Activated effector memory CD4-positive, alpha-beta T cell treated with Interleukin-2 at 50 U/mL for 16 hours (primary cell): ENCODE data around the gene WDR75.
"Not testable (repeated sequence)": the region's sequence is repeated elsewhere in the genome, so short reads cannot be mapped to it uniquely, and the experiment has no call there.

Source experiments
- DNase-seq: peaks from one replicate; pipeline ENCODE4 v3.0.0-alpha.2; 2020

Gene WDR75

GRCh38 chr2:189442468-189442867 is 1.2 kb downstream of the WDR75 start:
- no peak for DNase-seq

GRCh38 chr2:189444322-189444721 is 3.0 kb downstream of the WDR75 start:
- no peak for DNase-seq

- DNase-seq = no peak
Measured at GRCh38 chr2:189446780-189447179, 5.5 kb downstream of the WDR75 start.

DNA sequence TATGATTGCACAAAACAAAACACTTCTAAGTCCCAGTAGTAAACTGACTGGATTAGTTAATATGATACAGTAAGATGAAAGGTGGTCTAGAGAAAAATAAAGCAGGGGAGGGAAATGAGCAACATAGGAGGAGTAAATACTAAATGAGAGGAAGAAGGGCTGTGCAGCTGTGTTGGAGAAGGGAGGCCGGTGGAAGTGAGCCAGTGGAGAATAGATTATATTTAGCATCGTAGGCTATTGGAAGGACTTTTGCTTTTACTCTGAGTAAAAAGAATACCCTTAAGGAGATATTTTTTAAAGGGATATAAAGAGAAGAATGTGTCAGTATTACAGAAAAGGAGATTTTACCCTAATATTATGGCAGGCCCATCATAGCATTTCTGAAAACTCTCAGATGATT is 12.7 kb downstream of the WDR75 start:
- no peak for DNase-seq

- no peak for DNase-seq
Measured at GRCh38 chr2:189465076-189465475, 23.8 kb downstream of the WDR75 start.

GRCh38 chr2:189465478-189465877 is 24.2 kb downstream of the WDR75 start:
- no peak for DNase-seq

DNA sequence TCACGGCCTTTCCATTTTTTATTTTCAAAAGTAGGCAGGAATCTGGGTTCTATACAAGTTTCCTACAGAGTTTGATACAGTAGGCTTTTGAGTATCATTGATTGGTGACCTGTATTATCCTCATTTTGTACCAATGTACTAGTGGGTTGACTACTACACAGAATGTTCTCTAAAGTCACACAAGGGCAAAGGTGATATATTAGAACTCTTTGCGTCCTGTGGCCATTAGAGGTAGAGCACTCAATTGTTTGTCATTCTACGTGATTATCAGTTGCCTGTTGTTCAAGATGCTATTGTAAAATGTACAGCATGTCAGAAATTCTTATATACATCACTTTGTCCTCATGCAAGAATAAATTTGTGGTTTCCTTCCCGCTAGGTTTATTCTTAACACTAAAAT is 24.8 kb downstream of the WDR75 start:
- no peak for DNase-seq

- DNase-seq = no peak
Measured at GRCh38 chr2:189466656-189467055, 25.4 kb downstream of the WDR75 start.

GRCh38 chr2:189467160-189467559 is 25.9 kb downstream of the WDR75 start:
- DNase-seq = no peak

DNA sequence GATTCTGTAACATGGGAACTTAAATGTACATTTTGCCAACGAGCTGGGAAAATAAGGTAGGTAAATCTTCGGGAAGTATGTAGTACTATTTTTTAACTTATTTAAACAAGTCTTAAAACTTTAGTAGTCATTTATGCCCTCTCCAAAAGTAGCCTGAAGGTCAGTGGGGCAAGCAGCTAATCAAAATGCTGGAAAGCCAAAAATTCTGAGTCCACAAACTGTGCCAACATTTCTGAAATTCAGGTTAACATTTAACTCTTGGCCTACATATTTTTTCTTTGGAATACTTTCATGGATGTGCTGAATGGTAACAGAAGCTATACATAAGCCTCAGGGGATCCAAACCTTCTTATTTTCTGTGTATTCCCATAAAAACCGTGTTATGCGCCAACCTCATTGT is 26.3 kb downstream of the WDR75 start:
- no peak for DNase-seq

- DNase-seq = no peak
Measured at GRCh38 chr2:189474526-189474925, 33.3 kb downstream of the WDR75 start.

GRCh38 chr2:189477756-189478155 is 36.5 kb downstream of the WDR75 start:
- no peak for DNase-seq

GRCh38 chr2:189478289-189478688 is 37.0 kb downstream of the WDR75 start:
- not testable (repeated sequence) for DNase-seq

DNA sequence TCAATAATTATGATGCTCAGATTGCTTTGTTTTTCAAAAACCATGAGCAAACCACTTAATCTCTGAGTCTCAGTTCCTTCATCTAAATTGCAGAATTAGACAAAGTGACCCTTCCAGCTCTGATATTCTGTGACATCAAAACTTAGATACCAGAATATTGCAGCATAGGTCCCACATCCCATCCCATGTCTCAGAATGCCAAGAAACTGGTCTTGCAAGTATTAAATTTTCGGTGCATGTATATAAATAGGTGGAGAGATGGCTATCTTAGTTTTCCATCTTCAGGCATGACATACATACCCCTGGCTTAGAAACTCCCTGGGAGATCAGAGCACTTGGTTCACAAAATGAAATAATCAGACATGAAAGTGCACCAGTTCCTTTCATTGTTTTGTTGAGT is 39.8 kb downstream of the WDR75 start:
- no peak for DNase-seq

DNA sequence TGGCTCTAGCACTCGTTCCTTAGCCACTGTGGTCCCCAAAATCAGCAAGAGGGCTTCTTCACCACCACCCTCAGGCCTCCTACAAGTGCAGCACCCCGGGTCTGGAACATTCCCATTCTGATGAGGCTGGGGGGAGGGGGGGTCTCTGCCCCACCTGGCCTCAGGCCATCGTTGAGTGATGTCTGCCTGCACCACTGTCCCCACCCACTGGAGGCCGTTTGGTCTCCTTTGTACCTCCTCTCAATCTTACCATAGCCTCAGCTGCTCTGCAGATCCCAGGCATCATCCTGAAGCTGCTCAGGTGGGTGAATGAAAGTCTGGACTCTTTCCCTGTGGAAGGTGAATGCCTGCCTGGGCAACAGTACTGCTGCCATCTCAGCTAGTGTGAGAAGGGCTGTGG is 42.3 kb downstream of the WDR75 start:
- no peak for DNase-seq

- no peak for DNase-seq
Measured at GRCh38 chr2:189483980-189484740, 42.9 kb downstream of the WDR75 start.

- no peak for DNase-seq
Measured at GRCh38 chr2:189485146-189485545, 43.9 kb downstream of the WDR75 start.

DNA sequence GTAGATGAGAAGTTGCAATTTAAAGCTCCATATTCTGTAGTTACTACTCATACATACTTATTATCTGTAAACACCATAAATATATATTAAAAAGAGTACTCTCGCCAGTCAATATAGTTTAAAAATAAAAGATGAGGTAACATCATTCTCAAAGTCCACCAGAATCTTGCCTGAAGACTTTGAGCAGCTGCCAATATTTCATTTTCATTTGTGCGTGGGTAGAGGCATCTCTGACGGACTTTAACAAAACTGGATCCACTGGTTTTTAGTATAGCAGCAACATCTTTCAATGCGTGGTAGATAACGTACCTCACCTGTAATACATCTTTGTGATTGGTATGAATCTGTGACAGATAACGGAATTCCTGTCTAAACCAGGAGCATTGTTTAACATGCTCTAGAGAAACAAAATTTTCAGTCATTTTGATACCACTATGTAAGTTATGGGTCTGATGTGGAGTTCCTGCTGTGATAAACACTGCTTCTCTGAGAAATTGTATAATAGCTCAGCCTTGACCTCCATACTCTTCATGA is 45.0 kb downstream of the WDR75 start:
- no peak for DNase-seq

DNA sequence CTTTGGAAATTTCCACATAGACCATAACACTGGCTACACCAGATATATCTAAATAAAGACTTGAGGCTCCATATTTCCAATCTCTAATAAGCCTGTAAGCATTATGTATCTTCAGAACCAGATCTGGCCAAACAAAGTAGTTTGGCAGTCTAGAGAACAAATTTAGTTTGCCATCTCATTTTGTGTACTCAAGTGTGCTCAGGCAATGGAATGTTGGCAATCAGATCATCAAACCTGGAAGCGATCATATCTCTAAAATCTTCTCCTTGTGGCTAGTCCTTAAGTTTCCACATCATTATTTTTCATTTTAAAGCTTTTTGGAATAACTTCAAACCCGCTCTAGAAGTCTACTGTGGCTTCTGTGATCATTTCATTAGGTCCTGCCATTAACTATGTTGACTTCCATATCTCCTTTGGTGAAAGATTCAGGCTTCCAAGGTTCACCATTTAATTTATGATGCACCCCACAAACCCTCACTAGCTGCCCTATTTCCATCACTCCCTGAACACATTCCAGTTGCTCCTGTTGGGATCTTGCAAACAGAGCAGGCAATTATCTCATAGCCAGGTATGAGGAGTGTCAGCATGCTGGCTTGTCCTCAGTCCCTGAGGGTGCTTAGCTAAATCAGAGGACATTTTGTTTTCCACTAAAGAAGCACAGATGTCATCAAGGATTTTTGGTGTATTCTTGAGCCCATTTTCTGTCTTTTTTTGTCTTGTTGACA is 46.2 kb downstream of the WDR75 start:
- no peak for DNase-seq

GRCh38 chr2:189488008-189488310 is 46.7 kb downstream of the WDR75 start:
- DNase-seq = no peak

- DNase-seq = no peak
Measured at GRCh38 chr2:189492451-189492850, 51.2 kb downstream of the WDR75 start.

- no peak for DNase-seq
Measured at GRCh38 chr2:189498205-189498604, 56.9 kb downstream of the WDR75 start.

GRCh38 chr2:189499137-189499536 is 57.9 kb downstream of the WDR75 start:
- DNase-seq = no peak

DNA sequence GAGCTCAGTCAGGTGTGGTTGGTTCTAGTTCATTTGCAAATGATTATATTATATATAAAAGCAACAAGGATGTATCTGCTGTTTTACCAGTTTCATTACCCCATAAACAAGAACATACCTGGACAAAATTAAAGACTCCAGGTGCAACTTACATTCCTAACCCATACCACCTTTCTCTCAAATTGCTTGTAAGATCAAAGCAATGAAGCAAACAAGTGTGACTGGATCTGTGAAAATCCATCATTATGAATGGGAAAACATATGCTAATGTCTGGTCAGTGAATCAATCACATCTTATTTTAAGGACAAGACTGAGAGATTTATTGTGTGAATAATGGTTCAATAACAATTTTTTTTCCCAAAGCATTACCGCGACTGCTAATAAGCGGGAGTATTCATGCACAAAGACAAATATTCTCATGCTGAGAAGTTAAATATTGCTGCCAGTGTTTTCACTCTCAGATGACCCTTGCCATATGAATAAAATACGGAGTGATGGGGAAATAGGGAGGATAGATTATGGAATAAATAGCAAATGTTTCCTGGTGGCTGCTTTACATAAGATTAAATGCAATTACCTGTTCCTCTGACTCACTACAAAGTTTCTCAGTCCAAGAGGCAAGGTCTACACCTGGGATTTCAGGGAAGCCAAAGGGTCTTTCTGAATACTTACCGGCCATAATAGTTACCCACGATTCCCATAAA is 59.3 kb downstream of the WDR75 start:
- DNase-seq = no peak
